GM12892 (cell line): ENCODE results near the gene LMF1.
"Not testable (repeated sequence)": the region's sequence is repeated elsewhere in the genome, so short reads cannot be mapped to it uniquely, and the experiment has no call there.

Experiments
- DNase-seq: peaks from one replicate; pipeline ENCODE4 v3.0.0; 2011; ENCODE audit not compliant: insufficient read length
- FAIRE-seq: peaks from 2 replicates; lab custom pipeline; 2011; peaks lifted over from hg19 to GRCh38; lab: Jason Lieb, UNC
- POLR2A ChIP-seq: IDR thresholded peaks from 2 replicates; pipeline ENCODE4 v1.6.1; 2011; ENCODE audit warnings: low read depth, low read length, control low read depth
- POLR2AphosphoS5 ChIP-seq: IDR thresholded peaks from 2 replicates; pipeline ENCODE4 v1.6.1; 2011; ENCODE audit warnings: low read depth, low read length, control low read depth
- TAF1 ChIP-seq: IDR thresholded peaks from 2 replicates; pipeline ENCODE4 v1.6.1; 2011; ENCODE audit warnings: low read depth, mild to moderate bottlenecking, control low read depth, low read length, borderline replicate concordance

LMF1 gene

DNA sequence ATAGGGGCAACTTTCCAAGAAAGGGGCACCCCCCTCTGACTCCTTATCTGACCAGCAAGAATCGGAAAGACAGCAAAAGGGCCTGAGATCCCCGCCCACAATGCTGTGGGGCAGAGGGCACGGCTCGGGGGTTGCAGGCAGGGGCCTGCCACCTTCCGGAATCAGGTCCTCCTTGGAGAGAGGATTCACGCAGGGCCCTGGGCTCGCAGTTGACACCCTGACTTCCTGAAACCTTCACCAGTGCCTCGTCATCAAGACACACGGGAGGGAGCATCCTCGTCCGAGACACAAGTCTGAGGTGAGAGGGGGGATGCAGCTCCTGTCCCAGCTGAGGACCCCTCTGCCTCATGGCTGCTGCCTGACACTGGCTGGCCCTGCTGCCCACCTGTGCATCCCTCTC is 81.2 kb downstream of the LMF1 start:
- FAIRE-seq (no peak), DNase-seq (no peak)
- TF ChIP-seq POLR2A (no peak), TAF1 (no peak), POLR2AphosphoS5 (no peak)

- DNase-seq (no peak), FAIRE-seq (no peak)
- TF ChIP-seq POLR2A (no peak), TAF1 (no peak), POLR2AphosphoS5 (no peak)
Observed at GRCh38 chr16:888901-889570, 81.7 kb downstream of the LMF1 start.

DNA sequence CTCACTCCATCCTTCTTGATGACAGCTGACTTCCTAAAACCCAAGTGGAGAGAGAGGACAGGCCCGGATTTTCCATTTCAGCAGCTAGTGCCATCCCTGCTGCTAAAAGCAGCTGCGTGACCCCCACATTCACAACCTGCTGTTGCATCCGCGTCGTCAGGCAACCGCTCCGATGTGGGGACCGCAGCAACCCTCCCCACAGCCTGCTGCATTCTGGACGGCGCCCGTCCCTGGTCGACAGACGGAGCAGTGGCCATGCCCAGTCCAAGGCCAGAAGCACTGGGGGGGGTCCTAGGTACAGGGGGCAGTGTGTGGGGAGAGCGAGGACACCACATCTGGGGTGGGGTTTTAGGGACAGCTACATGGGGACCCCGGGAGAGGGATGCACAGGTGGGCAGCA is 82.3 kb downstream of the LMF1 start:
- DNase-seq, FAIRE-seq: not testable (repeated sequence)

GRCh38 chr16:887846-888245 is 82.9 kb downstream of the LMF1 start:
- no peak for DNase-seq
- FAIRE-seq, result no peak

GRCh38 chr16:886802-887731 is 83.7 kb downstream of the LMF1 start:
- TF ChIP-seq TAF1, result no peak
- TF ChIP-seq POLR2A, result no peak
- no peak for TF ChIP-seq POLR2AphosphoS5
- FAIRE-seq (no peak), DNase-seq (no peak)

More at GRCh38 chr16:887846-888245, 82.9 kb downstream of the LMF1 start:
- TF ChIP-seq POLR2A, result no peak
- no peak for TF ChIP-seq POLR2AphosphoS5
- TF ChIP-seq TAF1, result no peak

GRCh38 chr16:886084-886543 is 84.7 kb downstream of the LMF1 start:
- DNase-seq (no peak), FAIRE-seq (no peak)
- TF ChIP-seq POLR2AphosphoS5 (no peak), POLR2A (no peak), TAF1 (no peak)

- no peak for FAIRE-seq
- TF ChIP-seq POLR2AphosphoS5, result no peak
- TF ChIP-seq POLR2A, result no peak
- TF ChIP-seq TAF1, result no peak
- no peak for DNase-seq
Observed at GRCh38 chr16:885391-885790, 85.4 kb downstream of the LMF1 start.

DNA sequence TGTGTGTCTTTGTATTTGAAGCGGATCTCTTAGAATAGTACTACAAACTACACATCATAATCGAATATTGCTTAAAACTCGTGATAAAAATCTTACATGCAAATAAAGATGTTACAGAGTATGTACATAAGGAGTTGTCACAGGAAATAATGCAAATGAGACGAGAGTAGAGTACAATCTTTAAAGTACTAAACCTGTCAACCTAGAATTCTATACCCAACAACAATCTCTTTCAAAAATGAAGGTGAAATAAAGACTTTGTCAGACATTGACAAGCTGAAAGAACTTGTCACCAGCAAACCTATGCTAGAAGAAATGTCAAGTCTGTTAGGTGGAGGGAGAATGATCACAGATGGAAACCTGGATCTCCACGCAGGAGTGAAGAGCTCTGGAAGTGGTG is 86.6 kb downstream of the LMF1 start:
- TF ChIP-seq TAF1 (no peak), POLR2A (no peak), POLR2AphosphoS5 (no peak)
- FAIRE-seq (no peak), DNase-seq (no peak)

DNA sequence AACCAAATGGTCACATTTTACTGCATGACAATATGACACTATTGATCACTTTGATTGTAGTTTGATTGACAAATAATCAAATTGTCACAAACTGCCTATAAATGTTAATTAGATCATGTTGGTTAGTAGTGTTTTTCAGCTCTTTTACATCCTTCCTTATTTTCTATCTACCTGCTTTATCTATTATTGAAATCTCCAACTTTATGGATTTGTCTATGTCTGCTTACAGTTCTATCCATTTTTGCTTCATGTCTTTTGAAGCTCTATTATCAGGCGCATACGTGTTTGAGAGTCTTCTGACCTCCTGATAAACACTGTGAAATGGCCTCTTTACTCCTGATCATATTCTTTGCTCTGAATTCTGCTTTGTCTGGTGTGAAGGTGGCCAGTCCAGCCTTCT is 87.0 kb downstream of the LMF1 start:
- FAIRE-seq, result no peak
- DNase-seq, result no peak
- no peak for TF ChIP-seq POLR2AphosphoS5
- TF ChIP-seq POLR2A, result no peak
- no peak for TF ChIP-seq TAF1

DNA sequence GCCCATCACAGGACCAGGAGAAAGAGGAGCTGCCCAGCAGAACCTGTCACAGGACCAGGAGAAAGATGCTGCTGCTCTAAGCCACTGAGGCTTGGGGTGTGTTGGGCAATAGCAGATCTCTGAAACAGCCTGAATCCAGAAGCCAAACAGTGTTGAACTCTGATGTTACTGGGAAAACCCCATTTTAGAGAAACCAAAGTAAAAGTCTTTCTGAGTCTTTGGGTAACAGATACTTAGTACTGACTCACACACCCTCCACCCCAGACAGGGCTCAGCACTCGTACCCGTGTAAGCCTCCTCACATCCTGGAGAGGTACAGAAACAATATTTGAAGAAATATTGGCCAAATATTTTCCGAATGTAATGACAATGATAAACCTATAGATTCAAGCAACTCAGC is 87.4 kb downstream of the LMF1 start:
- DNase-seq (no peak), FAIRE-seq (no peak)
- no peak for TF ChIP-seq POLR2AphosphoS5

DNA sequence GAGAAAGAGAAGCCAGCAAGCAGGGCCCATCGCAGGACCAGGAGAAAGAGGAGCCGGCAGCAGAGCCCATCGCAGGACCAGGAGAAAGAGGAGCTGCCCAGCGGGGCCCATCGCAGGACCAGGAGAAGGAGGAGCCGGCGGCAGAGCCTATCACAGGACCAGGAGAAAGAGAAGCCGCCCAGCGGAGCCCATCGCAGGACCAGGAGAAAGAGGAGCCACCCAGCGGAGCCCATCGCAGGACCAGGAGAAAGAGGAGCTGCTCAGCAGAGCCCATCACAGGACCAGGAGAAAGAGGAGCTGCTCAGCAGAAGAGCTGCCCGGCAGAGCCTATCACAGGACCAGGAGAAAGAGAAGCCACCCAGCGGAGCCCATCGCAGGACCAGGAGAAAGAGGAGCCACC is 88.1 kb downstream of the LMF1 start:
- DNase-seq, FAIRE-seq: not testable (repeated sequence)

GRCh38 chr16:882256-882655 is 88.5 kb downstream of the LMF1 start:
- no peak for FAIRE-seq
- TF ChIP-seq POLR2AphosphoS5, result no peak
- TF ChIP-seq POLR2A, result no peak
- TF ChIP-seq TAF1, result no peak
- no peak for DNase-seq
